ENCODE measurements around the gene SFMBT2.
A peak's percentile ranks its signal among the peaks of the same experiment; 100 is the strongest.

Gene SFMBT2

GRCh38 chr10:7410862-7411670 lies at the start of gene SFMBT2:
SFMBT2 (minus strand) TSS chr10:7411034; CDS start chr10:7381898, 29,136 bp downstream.
- H3K27me3 Mint-ChIP-seq: no peaks in the 10 kb centered on the region
- H3K27ac Mint-ChIP-seq (ENCODE audit: low read depth): peak within 1 kb of the TSS; percentile 94
- peaks cover 27% of the 10 kb centered on the region for H3K36me3 Mint-ChIP-seq (ENCODE audit: insufficient read depth)
- H3K4me1 Mint-ChIP-seq: peaks cover 40% of the 10 kb centered on the region
- H3K9me3 Mint-ChIP-seq: no peaks in the 10 kb centered on the region
- peak within 1 kb of the TSS; percentile 98 for H3K4me3 Mint-ChIP-seq
- peak; percentile 50 for ATAC-seq (replicated peaks; ENCODE audit: extremely low read depth, poor library complexity, severe bottlenecking)
- peak; percentile 29 to 38 for DNase-seq (ENCODE audit: low spot score in 2 of 2)

- Mint-ChIP-seq H3K9me3 (no peaks in the 10 kb centered on the region), H3K27me3 (no peaks in the 10 kb centered on the region), H3K4me3 (no peak overlapping the region), H3K4me1 (no peaks in the 10 kb centered on the region), H3K27ac (ENCODE audit: low read depth) (no peak overlapping the region), H3K36me3 (ENCODE audit: insufficient read depth) (no peaks in the 10 kb centered on the region)
- DNase-seq (ENCODE audit: low spot score in 2 of 2) (no peak), ATAC-seq (replicated peaks; ENCODE audit: extremely low read depth, poor library complexity, severe bottlenecking) (no peak)
These were observed 49.2 kb upstream of the SFMBT2 start for GRCh38 chr10:7460006-7460405.

GRCh38 chr10:7458556-7458955 lies 47.7 kb upstream of the SFMBT2 start:
- no peak overlapping the region for H3K27ac Mint-ChIP-seq (ENCODE audit: low read depth)
- H3K27me3 Mint-ChIP-seq: no peaks in the 10 kb centered on the region
- H3K9me3 Mint-ChIP-seq: peaks cover 5% of the 10 kb centered on the region
- H3K4me3 Mint-ChIP-seq: no peak overlapping the region
- H3K4me1 Mint-ChIP-seq: no peaks in the 10 kb centered on the region
- DNase-seq (ENCODE audit: low spot score in 2 of 2) (no peak), ATAC-seq (replicated peaks; ENCODE audit: extremely low read depth, poor library complexity, severe bottlenecking) (no peak)
- H3K36me3 Mint-ChIP-seq (ENCODE audit: insufficient read depth): no peaks in the 10 kb centered on the region

GRCh38 chr10:7457478-7458316 lies 46.9 kb upstream of the SFMBT2 start:
- Mint-ChIP-seq H3K27me3 (no peaks in the 10 kb centered on the region), H3K9me3 (peaks cover 5% of the 10 kb centered on the region), H3K4me1 (no peaks in the 10 kb centered on the region), H3K27ac (ENCODE audit: low read depth) (no peak overlapping the region), H3K4me3 (no peak overlapping the region), H3K36me3 (ENCODE audit: insufficient read depth) (no peaks in the 10 kb centered on the region)
- ATAC-seq (replicated peaks; ENCODE audit: extremely low read depth, poor library complexity, severe bottlenecking) (no peak), DNase-seq (ENCODE audit: low spot score in 2 of 2) (no peak)

- Mint-ChIP-seq H3K9me3 (peaks cover 12% of the 10 kb centered on the region), H3K4me1 (peaks cover 15% of the 10 kb centered on the region), H3K27me3 (no peaks in the 10 kb centered on the region), H3K36me3 (ENCODE audit: insufficient read depth) (no peaks in the 10 kb centered on the region), H3K4me3 (no peak overlapping the region), H3K27ac (ENCODE audit: low read depth) (no peak overlapping the region)
- ATAC-seq (replicated peaks; ENCODE audit: extremely low read depth, poor library complexity, severe bottlenecking) (no peak), DNase-seq (ENCODE audit: low spot score in 2 of 2) (no peak)
These were observed 38.3 kb upstream of the SFMBT2 start for GRCh38 chr10:7449063-7449695.

GRCh38 chr10:7445474-7446185 lies 34.8 kb upstream of the SFMBT2 start:
- no peaks in the 10 kb centered on the region for H3K27me3 Mint-ChIP-seq
- peaks cover 8% of the 10 kb centered on the region for H3K9me3 Mint-ChIP-seq
- H3K4me1 Mint-ChIP-seq: peaks cover 15% of the 10 kb centered on the region
- H3K4me3 Mint-ChIP-seq: no peak overlapping the region
- ATAC-seq (replicated peaks; ENCODE audit: extremely low read depth, poor library complexity, severe bottlenecking): no peak
- H3K27ac Mint-ChIP-seq (ENCODE audit: low read depth): peak overlapping the region; percentile 64
- DNase-seq (ENCODE audit: low spot score in 2 of 2): no peak
- no peaks in the 10 kb centered on the region for H3K36me3 Mint-ChIP-seq (ENCODE audit: insufficient read depth)

- H3K4me3 Mint-ChIP-seq: no peak overlapping the region
- H3K27ac Mint-ChIP-seq (ENCODE audit: low read depth): no peak overlapping the region
- no peak for ATAC-seq (replicated peaks; ENCODE audit: extremely low read depth, poor library complexity, severe bottlenecking)
- no peak for DNase-seq (ENCODE audit: low spot score in 2 of 2)
- no peaks in the 10 kb centered on the region for H3K27me3 Mint-ChIP-seq
- no peaks in the 10 kb centered on the region for H3K36me3 Mint-ChIP-seq (ENCODE audit: insufficient read depth)
- peaks cover 3% of the 10 kb centered on the region for H3K9me3 Mint-ChIP-seq
- peaks cover 15% of the 10 kb centered on the region for H3K4me1 Mint-ChIP-seq
These were observed 33.8 kb upstream of the SFMBT2 start for GRCh38 chr10:7444551-7445121.

- H3K36me3 Mint-ChIP-seq (ENCODE audit: insufficient read depth): no peaks in the 10 kb centered on the region
- no peak overlapping the region for H3K27ac Mint-ChIP-seq (ENCODE audit: low read depth)
- no peak overlapping the region for H3K4me3 Mint-ChIP-seq
- ATAC-seq (replicated peaks; ENCODE audit: extremely low read depth, poor library complexity, severe bottlenecking) (no peak), DNase-seq (ENCODE audit: low spot score in 2 of 2) (no peak)
- no peaks in the 10 kb centered on the region for H3K9me3 Mint-ChIP-seq
- H3K27me3 Mint-ChIP-seq: no peaks in the 10 kb centered on the region
- H3K4me1 Mint-ChIP-seq: peaks cover 15% of the 10 kb centered on the region
These were observed 32.2 kb upstream of the SFMBT2 start for GRCh38 chr10:7443036-7443435.

- Mint-ChIP-seq H3K9me3 (no peaks in the 10 kb centered on the region), H3K4me3 (no peak overlapping the region), H3K27me3 (no peaks in the 10 kb centered on the region), H3K27ac (ENCODE audit: low read depth) (no peak overlapping the region), H3K4me1 (peaks cover 22% of the 10 kb centered on the region), H3K36me3 (ENCODE audit: insufficient read depth) (no peaks in the 10 kb centered on the region)
- ATAC-seq (replicated peaks; ENCODE audit: extremely low read depth, poor library complexity, severe bottlenecking) (no peak), DNase-seq (ENCODE audit: low spot score in 2 of 2) (no peak)
These were observed 30.7 kb upstream of the SFMBT2 start for GRCh38 chr10:7441403-7442147.

GRCh38 chr10:7439696-7440095 lies 28.9 kb upstream of the SFMBT2 start:
- H3K27me3 Mint-ChIP-seq: no peaks in the 10 kb centered on the region
- no peaks in the 10 kb centered on the region for H3K9me3 Mint-ChIP-seq
- H3K4me1 Mint-ChIP-seq: peaks cover 9% of the 10 kb centered on the region
- ATAC-seq (replicated peaks; ENCODE audit: extremely low read depth, poor library complexity, severe bottlenecking): no peak
- no peak for DNase-seq (ENCODE audit: low spot score in 2 of 2)
- H3K36me3 Mint-ChIP-seq (ENCODE audit: insufficient read depth): no peaks in the 10 kb centered on the region
- H3K4me3 Mint-ChIP-seq: no peak overlapping the region
- no peak overlapping the region for H3K27ac Mint-ChIP-seq (ENCODE audit: low read depth)

- no peaks in the 10 kb centered on the region for H3K27me3 Mint-ChIP-seq
- H3K4me1 Mint-ChIP-seq: peaks cover 7% of the 10 kb centered on the region
- H3K36me3 Mint-ChIP-seq (ENCODE audit: insufficient read depth): no peaks in the 10 kb centered on the region
- no peak overlapping the region for H3K27ac Mint-ChIP-seq (ENCODE audit: low read depth)
- no peaks in the 10 kb centered on the region for H3K9me3 Mint-ChIP-seq
- no peak overlapping the region for H3K4me3 Mint-ChIP-seq
- ATAC-seq (replicated peaks; ENCODE audit: extremely low read depth, poor library complexity, severe bottlenecking) (no peak), DNase-seq (ENCODE audit: low spot score in 2 of 2) (no peak)
These were observed 27.6 kb upstream of the SFMBT2 start for GRCh38 chr10:7438196-7438986.

Measured in central memory CD8-positive, alpha-beta T cell (primary cell).